ENCODE data around the gene CMKLR1.

DNA sequence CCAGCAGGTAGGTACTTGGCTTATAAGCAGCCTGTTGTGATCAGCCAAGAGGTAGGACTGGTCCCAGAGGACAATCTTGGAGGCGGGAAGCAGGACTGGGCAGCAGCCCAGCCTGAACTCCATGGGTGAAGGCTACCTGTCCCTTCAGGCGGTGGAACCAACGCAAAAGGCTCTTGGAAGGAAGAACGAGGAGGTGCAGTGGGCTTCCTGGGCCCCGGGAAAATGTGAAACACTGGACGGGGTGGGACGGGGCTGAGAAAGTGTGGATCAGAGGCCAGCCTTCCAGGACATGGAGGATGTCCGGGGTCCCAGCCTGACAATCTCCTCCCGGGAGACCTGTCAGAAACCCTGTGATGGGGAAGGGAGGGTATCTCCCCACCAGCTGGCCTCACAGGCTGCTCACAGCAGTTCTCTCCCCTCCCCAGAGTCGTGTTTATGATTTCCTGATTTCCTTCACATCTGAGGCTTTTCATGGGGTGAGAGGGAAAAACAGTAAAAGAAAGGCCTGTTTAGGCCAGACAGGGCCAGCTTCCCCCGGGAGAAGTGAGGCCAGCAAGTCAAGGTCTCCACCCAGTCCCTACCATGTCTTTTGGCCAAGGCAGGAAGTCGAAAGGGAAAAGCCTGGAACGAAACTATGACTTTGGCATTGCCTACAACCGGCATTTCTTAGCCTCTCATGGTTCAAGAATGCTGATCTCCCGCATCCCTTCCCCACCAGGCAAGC is 11.3 kb downstream of the CMKLR1 start:
- TF ChIP-seq PAX8 (IDR thresholded peaks at IDR 0.05) (no peak), EZH2 (IDR thresholded peaks at IDR 0.05; ENCODE audit: borderline replicate concordance, control insufficient read depth, low read depth, low read length) (no peak), ZNF274 (IDR thresholded peaks at IDR 0.05; ENCODE audit: insufficient read depth, insufficient read length) (no peak), SMC3 (IDR thresholded peaks at IDR 0.05; ENCODE audit: borderline replicate concordance, low read length) (no peak), TAF1 (IDR thresholded peaks at IDR 0.05; ENCODE audit: borderline replicate concordance, low read depth, low read length) (no peak), GABPA (IDR thresholded peaks at IDR 0.05; ENCODE audit: low read depth) (no peak), POLR2A (IDR thresholded peaks at IDR 0.05; ENCODE audit: low read depth, low read length) (no peak), REST (IDR thresholded peaks at IDR 0.05; ENCODE audit: low read depth, low read length) (no peak), RCOR1 (conservative IDR thresholded peaks at IDR 0.05; ENCODE audit: low read depth, low read length) (no peak), ESRRA (IDR thresholded peaks at IDR 0.05; ENCODE audit: low read length) (no peak)
- TF ChIP-seq, protein P1, sequence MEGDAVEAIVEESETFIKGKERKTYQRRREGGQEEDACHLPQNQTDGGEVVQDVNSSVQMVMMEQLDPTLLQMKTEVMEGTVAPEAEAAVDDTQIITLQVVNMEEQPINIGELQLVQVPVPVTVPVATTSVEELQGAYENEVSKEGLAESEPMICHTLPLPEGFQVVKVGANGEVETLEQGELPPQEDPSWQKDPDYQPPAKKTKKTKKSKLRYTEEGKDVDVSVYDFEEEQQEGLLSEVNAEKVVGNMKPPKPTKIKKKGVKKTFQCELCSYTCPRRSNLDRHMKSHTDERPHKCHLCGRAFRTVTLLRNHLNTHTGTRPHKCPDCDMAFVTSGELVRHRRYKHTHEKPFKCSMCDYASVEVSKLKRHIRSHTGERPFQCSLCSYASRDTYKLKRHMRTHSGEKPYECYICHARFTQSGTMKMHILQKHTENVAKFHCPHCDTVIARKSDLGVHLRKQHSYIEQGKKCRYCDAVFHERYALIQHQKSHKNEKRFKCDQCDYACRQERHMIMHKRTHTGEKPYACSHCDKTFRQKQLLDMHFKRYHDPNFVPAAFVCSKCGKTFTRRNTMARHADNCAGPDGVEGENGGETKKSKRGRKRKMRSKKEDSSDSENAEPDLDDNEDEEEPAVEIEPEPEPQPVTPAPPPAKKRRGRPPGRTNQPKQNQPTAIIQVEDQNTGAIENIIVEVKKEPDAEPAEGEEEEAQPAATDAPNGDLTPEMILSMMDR (IDR thresholded peaks at IDR 0.05 in 2 of 3, conservative IDR thresholded peaks at IDR 0.05 in 1 of 3; ENCODE audit: control insufficient read depth in 2 of 3, extremely low read depth in 1 of 3, insufficient read depth in 1 of 3, low read depth in 3 of 3, low read length in 3 of 3) = no peak
